Measurements from ENCODE around the gene FANCG. TPM values are rescaled to one million over a fixed set of nuclear protein-coding genes. Genes with fewer than 3 reads are reported as not detected.

FANCG gene
- total and polyA plus RNA-seq, 2 donors from 2014 or later, result 13.5 to 13.8 TPM

DNA sequence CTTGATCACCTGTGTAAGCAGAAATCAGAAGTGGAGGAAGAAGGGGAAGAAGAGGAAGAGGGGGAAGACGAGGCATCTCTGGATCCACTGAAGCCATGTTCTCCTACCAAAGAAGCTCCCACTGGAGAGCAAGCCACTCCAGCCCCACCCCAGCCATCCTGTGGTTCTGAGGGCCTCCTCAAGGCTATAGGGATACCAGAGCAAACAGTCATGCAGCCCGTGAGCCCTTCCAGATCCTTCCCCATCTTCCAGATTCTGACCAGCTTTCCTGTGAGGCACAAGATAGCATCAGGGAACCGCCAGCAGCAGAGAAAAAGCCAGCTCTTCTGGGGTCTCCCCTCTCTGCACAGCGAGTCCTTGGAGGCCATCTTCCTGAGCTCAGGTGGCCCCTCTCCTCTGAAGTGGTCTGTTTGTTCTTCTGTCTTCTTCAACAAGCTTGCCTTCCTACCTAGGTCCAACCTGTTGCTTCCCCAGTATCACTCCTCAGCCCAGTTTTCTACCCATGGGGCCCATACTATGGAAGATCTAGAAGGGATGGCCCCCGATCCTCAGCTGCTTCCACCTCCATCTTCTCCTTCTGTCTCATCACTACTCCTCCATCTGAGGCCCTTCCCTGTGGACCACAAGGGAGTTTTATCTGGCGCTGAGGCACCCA lies 36.7 kb downstream of the FANCG start:
- FAIRE-seq (no peak), DNase-seq (no peak)
- Histone ChIP-seq H3K9ac (ENCODE audit: low read length in 3 of 3) (no peak overlapping the region), H3K27me3 (ENCODE audit: control insufficient read depth, insufficient read depth, low read length) (no peaks in the 10 kb centered on the region), H3K9me3 (ENCODE audit: control insufficient read depth in 2 of 3, insufficient read depth in 1 of 3, low read length in 3 of 3) (no peaks in the 10 kb centered on the region), H3K4me3 (ENCODE audit: low read length in 3 of 3) (no peak overlapping the region), H3K4me1 (ENCODE audit: control insufficient read depth in 2 of 3, insufficient read depth in 2 of 3, low read depth in 1 of 3, low read length in 3 of 3) (no peaks in the 10 kb centered on the region), H3K36me3 (ENCODE audit: control insufficient read depth in 2 of 3, insufficient read depth in 3 of 3, low read length in 3 of 3) (peaks cover 3 to 15% (median 6%) of the 10 kb centered on the region in 3 donors), H3K27ac (ENCODE audit: low read depth in 2 of 2, low read length in 2 of 2) (no peak overlapping the region)
- TF ChIP-seq, protein P1, sequence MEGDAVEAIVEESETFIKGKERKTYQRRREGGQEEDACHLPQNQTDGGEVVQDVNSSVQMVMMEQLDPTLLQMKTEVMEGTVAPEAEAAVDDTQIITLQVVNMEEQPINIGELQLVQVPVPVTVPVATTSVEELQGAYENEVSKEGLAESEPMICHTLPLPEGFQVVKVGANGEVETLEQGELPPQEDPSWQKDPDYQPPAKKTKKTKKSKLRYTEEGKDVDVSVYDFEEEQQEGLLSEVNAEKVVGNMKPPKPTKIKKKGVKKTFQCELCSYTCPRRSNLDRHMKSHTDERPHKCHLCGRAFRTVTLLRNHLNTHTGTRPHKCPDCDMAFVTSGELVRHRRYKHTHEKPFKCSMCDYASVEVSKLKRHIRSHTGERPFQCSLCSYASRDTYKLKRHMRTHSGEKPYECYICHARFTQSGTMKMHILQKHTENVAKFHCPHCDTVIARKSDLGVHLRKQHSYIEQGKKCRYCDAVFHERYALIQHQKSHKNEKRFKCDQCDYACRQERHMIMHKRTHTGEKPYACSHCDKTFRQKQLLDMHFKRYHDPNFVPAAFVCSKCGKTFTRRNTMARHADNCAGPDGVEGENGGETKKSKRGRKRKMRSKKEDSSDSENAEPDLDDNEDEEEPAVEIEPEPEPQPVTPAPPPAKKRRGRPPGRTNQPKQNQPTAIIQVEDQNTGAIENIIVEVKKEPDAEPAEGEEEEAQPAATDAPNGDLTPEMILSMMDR (IDR thresholded peaks at IDR 0.05; ENCODE audit: borderline replicate concordance, extremely low read depth, insufficient read depth), result no peak
- intact Hi-C loops (cut with DNase I), result no loop called here

DNA sequence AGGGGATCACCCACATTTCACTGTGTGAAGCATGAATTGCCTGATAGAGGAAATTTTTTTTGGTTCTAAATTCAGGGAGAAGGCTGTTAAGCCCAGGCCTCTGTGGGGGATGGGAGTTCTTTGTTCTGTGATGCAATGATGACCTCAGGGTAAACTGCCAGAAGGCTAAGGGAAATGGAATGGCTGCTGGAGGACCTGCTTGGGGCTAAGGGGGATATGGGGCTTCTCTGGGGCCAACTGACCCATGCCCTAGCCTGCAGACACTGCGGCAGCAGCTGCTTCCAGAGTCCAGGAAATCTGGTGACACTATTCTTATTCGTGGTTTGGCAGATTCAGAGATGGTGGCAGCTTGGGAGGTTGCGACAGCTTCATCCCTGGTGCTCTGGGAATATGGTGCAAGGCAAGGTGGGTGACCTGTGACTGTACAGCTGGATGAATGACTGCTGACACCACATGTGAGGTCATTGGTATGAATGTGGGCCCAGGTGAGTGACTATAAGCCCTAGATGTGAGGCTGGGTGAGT lies 37.6 kb downstream of the FANCG start:
- H3K27me3 ChIP-seq (ENCODE audit: control insufficient read depth, insufficient read depth, low read length), result no peaks in the 10 kb centered on the region
- H3K9ac ChIP-seq (ENCODE audit: low read length in 3 of 3), result no peak overlapping the region
- intact Hi-C loops (cut with DNase I), result no loop called here
- H3K9me3 ChIP-seq (ENCODE audit: control insufficient read depth in 2 of 3, insufficient read depth in 1 of 3, low read length in 3 of 3), result no peaks in the 10 kb centered on the region
- DNase-seq (no peak), FAIRE-seq (no peak)
- no peak overlapping the region for H3K4me3 ChIP-seq (ENCODE audit: low read length in 3 of 3)
- H3K4me1 ChIP-seq (ENCODE audit: control insufficient read depth in 2 of 3, insufficient read depth in 2 of 3, low read depth in 1 of 3, low read length in 3 of 3), result no peaks in the 10 kb centered on the region
- TF ChIP-seq, protein P1 (IDR thresholded peaks at IDR 0.05; ENCODE audit: borderline replicate concordance, extremely low read depth, insufficient read depth), result no peak
- peaks cover 3 to 15% (median 6%) of the 10 kb centered on the region in 3 donors for H3K36me3 ChIP-seq (ENCODE audit: control insufficient read depth in 2 of 3, insufficient read depth in 3 of 3, low read length in 3 of 3)
- H3K27ac ChIP-seq (ENCODE audit: low read depth in 2 of 2, low read length in 2 of 2), result no peak overlapping the region

GRCh38 chr9:35035851-35036701 lies 43.7 kb downstream of the FANCG start:
- H3K9ac ChIP-seq (ENCODE audit: low read length in 3 of 3), result peak overlapping the region in 1 of 3 donors; percentile 16
- FAIRE-seq, result no peak
- no peak overlapping the region for H3K27ac ChIP-seq (ENCODE audit: low read depth in 2 of 2, low read length in 2 of 2)

More at GRCh38 chr9:35035851-35036701, 43.7 kb downstream of the FANCG start:
- Histone ChIP-seq H3K36me3 (ENCODE audit: control insufficient read depth in 2 of 3, insufficient read depth in 3 of 3, low read length in 3 of 3) (no peaks in the 10 kb centered on the region), H3K4me3 (ENCODE audit: low read length in 3 of 3) (peak overlapping the region in 2 of 3 donors; percentile 29 to 33), H3K27me3 (ENCODE audit: control insufficient read depth, insufficient read depth, low read length) (no peaks in the 10 kb centered on the region), H3K9me3 (ENCODE audit: control insufficient read depth in 2 of 3, insufficient read depth in 1 of 3, low read length in 3 of 3) (no peaks in the 10 kb centered on the region), H3K4me1 (ENCODE audit: control insufficient read depth in 2 of 3, insufficient read depth in 2 of 3, low read depth in 1 of 3, low read length in 3 of 3) (peaks cover 0 to 2% (median 0%) of the 10 kb centered on the region in 3 donors)
- intact Hi-C loops (cut with DNase I), result no loop called here
- DNase-seq, result peak; percentile 33 to 85 (median 49)
- TF ChIP-seq, protein P1 (IDR thresholded peaks at IDR 0.05; ENCODE audit: borderline replicate concordance, extremely low read depth, insufficient read depth), result peak; percentile 2

Measured in kidney (tissue), 14 donors.